ENCODE results near the gene PSMA7. TPM values are rescaled to one million over a fixed set of nuclear protein-coding genes. Genes with fewer than 3 reads are reported as not detected.
"Not testable (repeated sequence)": the region's sequence is repeated elsewhere in the genome, so short reads cannot be mapped to it uniquely, and the experiment has no call there.

Gene PSMA7
- polyA plus RNA-seq, 1 donor = 188 TPM

DNA sequence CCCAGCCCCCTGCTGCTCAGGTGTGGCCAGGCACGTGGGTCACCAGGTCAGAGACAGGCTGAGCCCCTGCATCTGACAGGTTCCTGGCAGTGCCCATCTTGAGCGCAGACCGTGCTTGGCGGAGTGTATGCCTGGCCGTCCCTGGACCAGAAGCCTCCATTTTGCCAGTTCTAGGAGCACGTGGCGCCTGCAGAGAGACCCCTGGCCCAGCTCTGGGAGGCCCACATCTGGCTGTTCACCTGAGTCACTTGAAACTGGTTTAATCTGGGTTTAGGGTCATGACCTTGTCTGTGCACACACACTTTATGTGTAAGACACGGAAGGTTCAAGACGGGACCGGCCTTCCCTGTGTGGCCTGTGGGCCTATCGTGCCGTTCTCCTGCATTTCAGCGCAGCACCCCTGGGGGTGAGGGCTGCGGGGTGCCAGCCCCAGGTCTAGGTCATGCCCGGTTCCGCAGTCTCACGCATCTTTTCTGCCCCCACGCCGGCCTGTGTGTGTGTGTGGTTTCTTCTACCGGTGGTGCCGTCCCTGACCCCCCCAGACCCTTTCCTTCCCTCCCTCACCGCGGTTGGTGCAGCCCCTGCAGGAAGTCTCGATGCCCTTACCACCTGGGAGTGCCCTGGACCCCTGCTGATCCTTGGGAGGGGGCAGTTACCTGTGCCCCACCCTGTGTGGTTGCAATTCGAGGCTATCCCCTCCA lies 14.3 kb upstream of the PSMA7 start:
- no peak for DNase-seq

DNA sequence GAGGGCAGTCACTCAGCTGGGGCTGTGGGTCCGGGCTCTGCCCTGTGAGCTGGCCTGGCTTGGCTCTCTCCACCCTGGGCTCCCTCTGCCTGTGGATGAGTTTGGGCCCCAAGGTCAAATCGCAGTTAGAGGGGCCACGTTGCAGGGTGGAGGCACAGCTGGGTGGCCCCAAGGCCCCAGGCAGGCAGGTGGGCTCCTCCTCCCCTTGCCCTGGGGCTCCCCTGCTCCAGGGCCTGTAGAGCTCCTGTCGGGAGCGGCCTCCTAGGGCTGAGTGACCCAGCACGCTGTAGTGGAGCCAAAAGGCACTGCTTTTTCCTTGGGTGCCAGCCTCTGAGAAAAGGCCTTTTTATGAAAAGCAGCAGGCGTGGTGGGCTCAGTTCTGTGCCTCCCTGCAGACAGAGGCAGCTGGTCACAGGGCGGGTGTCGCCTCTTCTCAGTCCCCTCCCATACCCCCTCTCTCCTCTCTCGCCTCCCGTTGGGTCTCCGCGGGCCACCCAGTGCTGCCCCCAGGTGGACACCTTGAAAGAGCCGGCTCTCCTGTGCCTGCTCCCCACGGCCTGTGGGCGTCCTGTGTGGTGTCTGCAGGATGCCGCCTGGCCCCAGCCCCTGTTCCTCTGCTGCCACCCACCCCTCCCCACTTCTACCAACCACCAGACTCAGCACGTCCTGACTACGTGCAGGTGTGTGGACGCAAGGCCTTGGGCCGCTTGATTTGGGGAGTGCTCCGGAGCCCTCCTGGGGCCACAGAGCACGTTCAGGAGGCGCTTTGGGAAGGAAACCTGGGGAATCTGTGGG lies 13.6 kb upstream of the PSMA7 start:
- DNase-seq = no peak

DNA sequence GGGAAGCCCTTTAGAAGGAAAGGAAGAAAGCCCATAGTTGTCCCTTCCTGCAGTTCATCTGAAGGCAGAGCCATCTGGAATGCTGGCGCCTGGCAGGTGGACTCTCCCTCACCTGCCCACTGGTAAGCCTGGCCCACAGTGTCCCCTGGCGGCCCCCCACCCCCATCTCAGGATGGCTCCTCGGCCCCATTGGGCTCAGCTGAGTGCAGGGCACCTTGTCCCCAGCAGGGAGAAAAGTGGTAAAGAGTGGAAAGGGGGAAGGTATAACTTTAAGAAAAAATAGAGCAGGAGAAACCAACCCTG lies 13.0 kb upstream of the PSMA7 start:
- no peak for DNase-seq

DNA sequence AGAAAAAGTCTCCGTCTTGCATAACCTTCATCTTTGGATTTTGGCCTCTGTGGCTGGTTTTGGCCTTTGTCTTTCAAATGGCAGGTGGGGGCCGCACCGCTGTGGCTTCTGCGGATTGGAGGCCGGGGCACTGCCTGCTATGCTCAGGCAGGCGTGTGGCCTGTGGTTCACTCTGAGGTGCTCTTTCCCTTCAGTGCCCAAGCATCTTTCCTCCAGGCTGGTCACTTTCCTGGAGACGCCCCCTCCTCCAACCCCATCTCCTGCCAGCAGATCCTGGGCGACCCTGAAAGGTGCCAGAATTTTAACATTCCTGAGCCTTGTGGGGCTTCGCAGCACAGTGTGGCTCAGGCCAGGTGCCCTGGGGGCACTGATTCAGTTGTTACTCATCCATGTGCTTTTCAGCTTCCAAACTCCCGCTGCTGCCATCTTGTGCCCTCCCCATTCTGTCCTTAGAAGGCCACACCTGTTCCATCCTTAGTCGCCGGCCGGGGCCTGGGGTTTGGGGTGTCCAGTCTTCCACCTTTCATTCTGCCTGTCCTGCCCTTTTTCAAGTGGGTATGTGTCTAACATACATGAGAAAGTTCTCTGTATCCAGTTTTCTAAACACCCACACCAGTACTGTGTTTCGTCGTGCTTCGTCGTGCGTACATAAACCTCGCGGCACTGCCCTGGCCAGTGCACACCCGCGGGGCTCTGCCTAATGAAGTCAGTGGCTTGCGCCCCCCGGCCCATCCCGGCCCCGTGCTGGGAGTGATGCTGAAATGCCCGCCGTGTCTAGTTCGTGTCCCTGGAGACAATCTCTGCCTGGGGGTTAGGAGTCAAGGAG lies 12.4 kb upstream of the PSMA7 start:
- no peak for DNase-seq

DNA sequence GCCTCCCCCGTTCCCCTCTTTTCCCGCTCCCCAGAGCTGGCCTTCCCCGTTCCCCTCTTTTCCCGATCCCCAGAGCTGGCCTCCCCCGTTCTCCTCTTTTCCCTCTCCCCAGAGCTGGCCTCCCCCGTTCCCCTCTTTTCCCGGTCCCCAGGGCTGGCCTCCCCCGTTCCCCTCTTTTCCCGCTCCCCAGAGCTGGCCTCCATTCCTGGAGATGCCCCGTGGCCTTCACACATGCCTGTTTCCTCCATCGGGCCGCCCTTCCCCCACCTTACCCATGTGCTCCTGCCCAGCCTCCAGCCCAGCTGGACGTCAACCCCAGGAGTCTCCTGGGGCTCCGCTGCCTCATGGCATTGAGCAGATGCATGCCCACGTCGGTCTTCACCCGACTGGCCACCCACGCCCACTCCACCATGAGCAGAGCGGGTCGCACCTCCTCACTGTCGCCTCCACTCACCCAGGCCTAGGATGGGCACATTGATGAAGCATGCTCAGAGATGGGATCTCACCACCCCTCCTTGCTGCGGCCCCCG lies 8.7 kb upstream of the PSMA7 start:
- no peak for DNase-seq

DNA sequence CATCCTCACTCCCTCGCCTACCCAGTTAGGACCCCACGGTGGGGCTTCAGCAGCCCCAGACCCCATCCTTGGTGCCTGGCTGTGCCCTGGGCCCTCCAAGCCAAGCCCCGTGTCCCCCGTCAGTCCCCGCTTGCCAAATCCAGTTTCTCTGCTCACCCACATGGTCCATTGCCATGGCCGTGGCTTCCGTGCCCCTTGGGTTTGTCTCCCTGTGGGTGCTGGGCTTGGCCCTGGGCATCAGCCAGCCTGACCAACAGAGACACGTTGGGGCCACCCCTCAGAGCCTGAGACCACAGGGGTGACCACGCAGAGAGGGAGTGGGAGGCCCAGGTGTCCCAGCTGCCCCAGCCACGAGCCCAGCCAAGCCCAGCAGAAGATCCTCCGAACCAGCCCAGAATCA lies 8.0 kb upstream of the PSMA7 start:
- no peak for DNase-seq

DNA sequence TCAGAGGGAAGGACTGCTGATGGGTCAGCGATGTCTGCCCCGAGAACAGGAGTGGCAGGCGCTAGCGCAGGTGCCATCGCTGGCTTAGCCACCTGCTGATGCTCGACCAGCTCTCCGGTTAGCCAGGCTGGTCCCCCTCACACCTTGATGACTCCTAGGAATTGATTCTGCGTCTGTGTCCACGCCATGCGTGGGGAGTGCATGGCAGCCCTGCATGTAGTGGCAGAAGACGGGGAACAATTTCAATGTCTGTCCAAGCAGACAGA lies 7.0 kb upstream of the PSMA7 start:
- no peak for DNase-seq

DNA sequence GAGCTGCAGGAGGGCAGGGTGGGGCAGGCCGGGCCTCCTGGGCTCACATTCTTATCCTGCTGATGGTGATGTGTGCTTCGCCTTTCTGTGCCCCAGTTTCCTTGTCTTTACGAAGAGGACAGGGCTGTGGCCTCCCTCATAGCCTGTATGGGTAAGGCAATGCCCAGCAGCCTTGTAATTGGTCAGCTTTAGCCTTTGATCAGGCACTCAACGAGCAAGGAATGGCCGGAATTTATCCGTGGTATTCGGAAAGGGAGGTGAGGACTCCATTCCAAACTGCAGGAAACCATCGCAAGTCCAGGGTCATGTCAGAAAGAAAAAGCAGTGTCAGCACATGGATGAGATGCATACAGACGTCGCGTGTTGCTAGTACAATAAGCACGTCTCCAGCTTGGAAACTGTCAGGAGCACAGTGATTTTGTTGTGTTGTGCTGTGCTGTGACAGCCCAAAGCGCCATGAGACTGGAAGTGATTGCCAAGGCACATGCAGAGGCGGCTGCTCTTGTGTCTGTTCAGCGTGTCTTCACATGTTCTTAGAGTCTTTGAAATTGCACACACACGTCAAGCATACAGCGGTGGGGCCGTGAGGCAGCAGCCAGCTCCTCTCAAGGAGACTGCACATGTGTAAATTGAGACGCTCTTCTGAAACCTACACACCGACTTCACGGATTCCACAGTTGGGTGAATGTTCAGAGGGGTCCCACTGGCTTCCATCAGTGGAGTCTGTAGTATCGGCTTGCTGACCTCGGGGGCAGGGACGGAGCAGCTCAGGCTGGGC lies 6.5 kb upstream of the PSMA7 start:
- DNase-seq = no peak

DNA sequence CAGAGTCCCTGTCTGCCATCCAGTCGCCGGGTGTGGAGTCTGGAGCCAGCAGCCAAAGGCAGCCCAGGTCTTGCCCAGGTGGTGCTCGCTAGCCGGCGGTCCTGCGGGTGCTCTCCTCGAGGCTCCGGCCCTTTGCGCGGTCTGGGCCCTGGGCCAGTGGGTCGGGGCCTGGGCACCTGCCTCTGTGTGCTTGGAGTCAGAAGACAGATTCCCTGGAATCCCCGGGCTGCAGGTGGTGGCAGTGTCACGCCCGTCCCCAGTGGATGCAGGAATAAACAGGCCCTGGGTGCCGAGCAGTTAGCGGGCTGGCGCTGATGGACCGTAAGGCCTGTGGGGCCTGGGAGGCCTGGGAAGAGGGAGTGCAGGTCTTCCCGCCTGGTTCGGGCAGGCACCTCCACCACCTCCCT lies 5.7 kb upstream of the PSMA7 start:
- no peak for DNase-seq

DNA sequence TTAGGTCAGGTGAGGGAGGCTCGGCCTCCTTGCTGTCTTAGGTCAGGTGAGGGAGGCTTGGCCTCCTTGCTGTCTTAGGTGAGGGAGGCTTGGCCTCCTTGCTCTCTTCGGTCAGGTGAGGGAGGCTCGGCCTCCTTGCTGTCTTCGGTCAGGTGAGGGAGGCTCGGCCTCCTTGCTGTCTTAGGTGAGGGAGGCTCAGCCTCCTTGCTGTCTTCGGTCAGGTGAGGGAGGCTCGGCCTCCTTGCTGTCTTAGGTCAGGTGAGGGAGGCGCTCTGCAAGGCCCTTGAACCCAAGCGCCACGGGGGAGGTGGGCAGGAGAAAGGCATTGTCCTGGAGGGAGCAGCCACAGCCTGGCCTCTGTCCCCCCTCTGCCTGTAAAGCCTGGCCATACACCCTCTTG lies 5.2 kb upstream of the PSMA7 start:
- DNase-seq = not testable (repeated sequence)

DNA sequence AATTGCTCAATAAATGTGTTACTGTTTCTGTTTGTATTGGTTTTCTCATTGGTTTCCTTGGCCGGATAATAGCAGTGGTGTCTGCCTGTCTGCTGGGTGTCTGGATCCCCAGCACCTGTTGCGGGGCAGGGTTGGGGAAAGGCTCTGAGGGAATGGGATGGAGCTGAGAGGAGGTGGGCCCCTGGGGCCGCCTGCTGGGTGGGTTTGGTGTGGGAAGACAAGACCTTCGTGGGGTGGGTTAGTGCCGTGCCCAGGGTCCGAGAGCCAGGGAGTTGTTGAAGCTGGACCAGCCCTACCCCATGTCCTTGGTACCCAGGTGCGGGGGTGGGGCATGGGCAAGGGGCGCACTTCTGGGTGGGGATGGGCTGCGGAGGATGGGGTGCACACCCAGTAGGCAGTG lies 4.3 kb upstream of the PSMA7 start:
- no peak for DNase-seq

DNA sequence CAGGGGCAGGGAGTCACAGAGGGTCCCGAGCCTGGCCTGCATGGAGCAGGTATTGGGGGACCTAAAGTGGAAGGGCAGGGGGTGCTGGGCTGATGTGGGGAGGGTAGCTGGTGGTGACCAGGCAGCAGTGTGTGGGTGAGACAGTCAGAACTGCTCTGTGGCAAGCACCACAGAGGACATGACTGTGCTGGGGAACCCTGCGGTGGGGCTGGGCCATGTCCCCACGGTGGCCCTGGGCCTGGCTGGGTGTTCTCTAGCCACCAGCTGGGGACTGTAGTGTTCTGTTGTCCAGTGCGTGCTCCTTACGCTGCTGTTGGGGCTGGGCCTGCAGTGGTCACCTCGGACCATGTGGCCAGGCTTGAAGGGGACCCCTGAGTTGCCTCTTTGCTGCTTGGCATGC lies 3.9 kb upstream of the PSMA7 start:
- DNase-seq = no peak

DNA sequence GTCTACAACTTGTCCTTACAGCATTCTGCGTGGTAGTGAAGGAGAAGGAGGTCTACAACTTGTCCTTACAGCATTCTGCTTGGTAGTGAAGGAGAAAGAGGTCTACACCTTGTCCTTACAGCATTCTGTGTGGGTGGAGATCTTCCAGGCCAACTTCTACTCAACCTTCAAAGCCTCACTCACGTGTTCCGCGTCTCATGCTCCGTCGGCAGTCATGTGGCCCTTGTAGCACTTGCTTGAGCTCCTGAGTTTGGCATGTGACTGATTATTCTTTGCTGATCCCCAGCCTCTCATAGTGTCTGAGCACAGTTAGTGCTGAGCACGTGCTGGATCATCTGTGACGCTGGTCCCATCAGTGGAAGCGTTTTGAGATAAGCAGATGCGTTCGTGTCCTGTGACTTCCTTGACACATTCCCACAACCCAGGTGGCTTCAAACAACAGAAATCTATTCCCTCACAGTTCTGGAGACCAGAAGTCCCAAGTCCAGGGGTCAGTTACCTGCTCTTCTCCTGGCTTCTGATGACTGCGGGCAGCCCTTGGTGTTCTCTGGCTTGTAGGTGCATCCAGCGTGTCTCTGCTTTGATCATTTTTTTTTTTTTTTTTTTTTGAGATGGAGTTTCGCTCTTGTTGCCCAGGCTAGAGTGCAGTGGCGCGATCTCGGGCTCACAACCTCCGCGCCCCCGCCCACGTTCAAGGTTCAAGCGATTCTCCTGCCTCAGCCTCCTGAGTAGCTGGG lies 3.0 kb upstream of the PSMA7 start:
- DNase-seq = no peak

DNA sequence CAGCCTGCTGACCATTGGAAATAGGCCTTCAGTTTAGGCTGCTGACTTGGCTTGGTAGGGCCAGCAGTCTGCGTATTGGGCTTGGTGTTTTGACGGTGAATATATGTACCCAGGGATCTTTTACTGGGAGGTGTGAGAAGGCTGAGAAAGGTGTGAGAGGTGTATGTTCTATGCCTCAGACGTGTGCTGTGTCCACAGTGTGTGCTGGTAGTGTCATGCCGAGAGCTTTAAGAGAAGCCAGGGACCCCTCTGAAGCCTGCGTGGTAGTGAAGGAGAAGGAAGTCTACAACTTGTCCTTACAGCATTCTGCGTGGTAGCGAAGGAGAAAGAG lies 2.5 kb upstream of the PSMA7 start:
- DNase-seq = no peak

DNA sequence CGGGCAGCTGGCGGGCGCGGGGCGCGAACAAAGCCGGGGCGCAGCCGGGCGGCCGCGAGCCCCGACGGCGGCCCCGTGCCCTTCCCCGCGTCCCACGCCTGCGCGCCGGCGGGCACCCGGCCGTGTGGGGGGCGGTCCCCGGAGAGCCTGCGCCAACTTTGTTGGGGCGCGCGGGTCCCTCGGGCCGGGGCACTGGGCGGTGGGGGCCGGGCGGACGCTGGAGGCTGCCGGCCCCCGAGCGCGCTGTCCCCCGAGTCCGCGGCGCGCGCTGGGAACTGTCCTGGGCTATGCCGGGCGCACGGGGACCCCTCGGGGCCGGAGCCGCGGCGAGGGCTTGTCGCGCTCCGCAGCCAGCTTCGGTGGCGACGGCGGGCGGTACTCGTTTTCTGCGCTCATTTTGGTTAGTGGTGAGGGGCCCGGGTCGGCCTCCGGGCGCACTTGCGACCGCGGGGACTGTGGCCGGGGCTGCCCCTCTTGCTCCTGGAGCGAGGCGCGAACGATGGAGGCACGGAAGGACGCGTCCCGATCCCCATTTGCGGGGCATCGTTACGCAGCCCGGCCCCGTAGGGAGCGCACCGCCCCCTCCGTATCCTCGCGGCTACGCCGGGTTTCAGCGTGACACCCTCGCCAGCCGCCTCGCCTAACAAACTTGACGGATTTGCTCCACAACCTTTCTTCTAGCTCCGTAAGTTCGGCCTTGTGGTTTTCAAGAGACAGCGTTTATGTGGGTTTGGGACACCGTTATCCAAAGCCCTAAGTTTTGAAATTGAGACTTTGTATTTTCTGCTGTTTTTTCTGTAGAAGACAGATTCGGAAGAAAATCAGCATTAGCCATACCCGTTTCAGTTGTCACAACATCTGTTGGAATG lies 997 bp upstream of the PSMA7 start:
- DNase-seq = no peak

DNA sequence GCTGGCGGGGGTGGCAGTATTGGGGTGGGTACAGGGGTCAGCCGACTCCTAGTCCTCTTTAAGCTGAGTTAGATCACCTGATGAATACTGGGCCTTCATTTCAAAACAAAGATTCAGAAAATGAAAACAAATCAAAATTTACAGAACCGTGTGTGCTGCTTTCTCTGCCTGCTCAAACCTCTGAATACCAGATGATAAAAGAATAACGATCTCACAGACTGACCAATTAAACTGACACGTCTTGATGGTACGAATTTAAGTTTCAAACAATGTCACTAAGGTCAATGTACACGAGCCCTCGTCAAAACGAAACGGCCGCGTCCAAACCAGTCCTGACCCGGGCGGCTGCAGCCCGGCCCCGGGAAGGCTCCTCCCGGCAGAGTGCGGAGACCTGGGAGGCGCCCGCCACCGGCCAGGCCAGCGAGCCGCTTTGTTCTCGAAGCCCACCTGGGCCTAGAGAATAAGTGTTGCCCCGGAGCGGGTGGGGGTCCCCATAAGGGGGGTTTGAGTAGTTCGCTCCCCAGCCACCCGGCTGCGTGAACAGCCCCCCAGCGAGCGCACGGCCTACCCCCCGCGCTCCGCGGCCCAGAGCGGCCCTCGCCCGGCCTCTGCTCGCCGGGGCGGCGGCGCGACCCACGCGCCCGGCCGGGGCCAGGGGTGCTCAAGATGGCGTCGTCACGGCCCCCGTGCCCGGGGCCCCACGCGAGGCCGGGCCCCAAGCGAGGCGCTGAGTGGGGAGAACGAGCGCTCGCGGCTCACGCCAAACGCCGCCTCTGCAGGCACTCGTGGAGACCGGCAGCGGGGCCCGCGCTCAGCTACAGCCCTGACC lies 728 bp downstream of the PSMA7 start:
- no peak for DNase-seq

DNA sequence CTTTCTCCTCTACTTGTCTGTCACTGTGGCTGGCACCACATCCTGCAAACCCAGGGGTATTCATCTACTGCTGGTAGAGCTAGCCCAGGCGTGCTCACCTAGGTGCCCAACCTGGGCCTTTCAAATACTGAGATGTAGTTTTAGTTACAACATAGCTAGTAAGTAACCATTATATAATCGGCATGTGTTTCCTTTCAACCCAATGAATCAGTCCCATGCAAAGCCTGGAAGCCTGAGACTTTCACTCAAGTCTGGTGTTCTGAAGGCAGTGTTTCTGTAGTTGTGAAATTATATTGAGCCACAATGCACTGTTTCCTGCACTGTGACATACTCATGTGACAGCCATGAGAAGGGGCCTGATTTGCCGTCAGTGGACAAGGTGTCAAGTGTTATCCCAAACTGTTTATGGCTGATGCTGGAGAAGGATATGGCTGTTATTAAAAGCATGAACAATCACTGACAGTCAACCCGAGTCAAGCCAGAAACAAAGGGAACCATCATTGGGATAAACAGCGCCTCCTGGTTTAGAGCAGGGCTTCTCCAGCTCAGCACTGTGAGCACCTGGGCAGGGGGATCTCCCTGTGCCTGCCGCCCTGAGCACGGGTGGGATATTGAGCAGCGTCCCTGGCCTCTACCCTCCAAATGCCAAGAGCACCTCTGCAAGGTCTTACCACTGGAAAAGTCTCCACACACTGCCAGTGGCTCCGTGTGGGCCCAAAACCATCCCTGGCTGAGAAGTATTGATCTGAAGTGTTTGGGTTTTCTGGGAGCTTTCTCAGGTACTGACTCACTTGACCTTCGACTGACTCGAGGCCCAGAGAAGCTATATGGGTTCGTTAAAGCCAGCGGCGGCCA lies 1.6 kb downstream of the PSMA7 start:
- no peak for DNase-seq

DNA sequence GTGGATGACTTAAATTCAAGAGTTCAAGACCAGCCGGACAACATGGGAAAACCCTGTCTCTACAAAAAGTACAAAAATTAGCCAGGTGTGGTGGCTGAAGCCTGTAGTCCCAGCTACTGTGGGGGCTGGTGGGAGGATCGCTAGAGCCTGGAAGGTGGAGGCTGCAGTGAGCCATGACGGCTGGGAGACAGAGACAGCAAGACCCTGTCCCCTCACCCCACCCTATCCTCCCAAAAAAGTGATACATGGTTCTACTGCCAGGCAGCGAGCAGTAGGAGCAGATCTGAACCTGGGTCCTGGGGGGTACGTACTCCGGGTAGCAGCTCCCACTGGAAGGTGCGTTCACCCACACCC lies 2.2 kb downstream of the PSMA7 start:
- DNase-seq = no peak

DNA sequence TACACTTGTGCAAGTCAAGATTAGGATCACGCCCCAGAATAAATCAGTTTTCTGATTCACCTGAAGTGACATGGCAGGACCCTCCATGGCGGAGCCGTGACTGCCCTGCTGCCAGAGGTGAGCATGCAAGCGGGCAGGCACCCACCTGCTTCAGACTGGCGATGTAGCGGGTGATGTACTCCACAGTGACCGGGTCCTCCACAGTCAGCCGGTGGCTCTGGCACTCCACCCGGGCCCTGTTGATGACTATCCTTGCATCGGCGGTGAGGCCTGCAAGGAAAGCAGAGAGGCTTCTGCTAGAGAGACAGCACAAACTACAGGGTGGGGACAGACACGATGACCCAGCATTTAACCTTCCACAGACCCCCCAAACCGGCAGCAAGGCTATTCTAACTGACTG lies 3.6 kb downstream of the PSMA7 start:
- no peak for DNase-seq
